Activated CD4-positive, alpha-beta T cell treated with anti-CD3 and anti-CD28 coated beads, Interleukin-2, amount 10 ng/mL, durations not matched to agents 24 days and 14 days (primary cell): ENCODE results near the gene DDX1. TPM values are rescaled to one million over a fixed set of nuclear protein-coding genes. Genes with fewer than 3 reads are reported as not detected.

Experiments
- DNase-seq: peaks from one replicate; pipeline ENCODE4 v3.0.0; 2022
- H3K27ac Mint-ChIP-seq: one replicate; pipeline ENCODE4 v1.8.0; 2022; ENCODE audit warnings: mild to moderate bottlenecking, mixed read lengths
- H3K27me3 Mint-ChIP-seq: one replicate; pipeline ENCODE4 v1.8.0; 2022; ENCODE audit warnings: mixed read lengths
- H3K36me3 Mint-ChIP-seq: one replicate; pipeline ENCODE4 v1.8.0; 2022; ENCODE audit warnings: low read depth, mild to moderate bottlenecking, mixed read lengths
- H3K4me1 Mint-ChIP-seq: one replicate; pipeline ENCODE4 v1.8.0; 2021; ENCODE audit warnings: mixed read lengths
- H3K4me3 Mint-ChIP-seq: one replicate; pipeline ENCODE4 v1.8.0; 2022; ENCODE audit warnings: mild to moderate bottlenecking, moderate library complexity, mixed read lengths
- H3K9me3 Mint-ChIP-seq: one replicate; pipeline ENCODE4 v1.8.0; 2021; ENCODE audit warnings: mixed read lengths
- intact Hi-C: fragments of 100-400 bp; cut with micrococcal nuclease; formaldehyde crosslinking; loops from one replicate; pipeline ENCODE4 v1.15.1; 2023
- total RNA-seq: library from RNA; stranded (reverse); gene quantifications from 2 replicates; pipeline ENCODE4 v1.2.3, GENCODE V29; 2022

The DDX1 gene
- total RNA-seq, 1 donor from 2014 or later = 116 TPM

- no peak overlapping the region for H3K4me3 Mint-ChIP-seq
- no peaks in the 10 kb centered on the region for H3K36me3 Mint-ChIP-seq
- peaks cover 11% of the 10 kb centered on the region for H3K27me3 Mint-ChIP-seq
- intact Hi-C loops = no loop called here
- H3K4me1 Mint-ChIP-seq = no peaks in the 10 kb centered on the region
- no peak overlapping the region for H3K27ac Mint-ChIP-seq
- no peaks in the 10 kb centered on the region for H3K9me3 Mint-ChIP-seq
- DNase-seq = no peak
Measured at GRCh38 chr2:15570104-15570503, 21.6 kb upstream of the DDX1 start.

GRCh38 chr2:15571729-15572128 lies 19.9 kb upstream of the DDX1 start:
- no peak for DNase-seq
- H3K4me3 Mint-ChIP-seq = no peak overlapping the region
- intact Hi-C loops = no loop called here
- H3K36me3 Mint-ChIP-seq = no peaks in the 10 kb centered on the region
- H3K9me3 Mint-ChIP-seq = no peaks in the 10 kb centered on the region
- H3K27me3 Mint-ChIP-seq = peaks cover 10% of the 10 kb centered on the region
- no peak overlapping the region for H3K27ac Mint-ChIP-seq
- H3K4me1 Mint-ChIP-seq = no peaks in the 10 kb centered on the region

GRCh38 chr2:15577071-15577735 lies 14.5 kb upstream of the DDX1 start:
- DNase-seq = peak; percentile 96
- Mint-ChIP-seq H3K36me3 (no peaks in the 10 kb centered on the region), H3K4me3 (no peak overlapping the region), H3K4me1 (no peaks in the 10 kb centered on the region), H3K27ac (no peak overlapping the region), H3K9me3 (no peaks in the 10 kb centered on the region), H3K27me3 (no peaks in the 10 kb centered on the region)
- intact Hi-C loops = loop anchor here (1.0 to 5.0 kb wide), 3 partner anchors 146 to 673 kb away; no protein-coding TSS in a partner anchor

- intact Hi-C loops = loop anchor here (5.0 kb wide), 1 partner anchor 437 kb away; no protein-coding TSS in a partner anchor
- Mint-ChIP-seq H3K27me3 (peaks cover 2% of the 10 kb centered on the region), H3K4me3 (no peak overlapping the region)
Measured at GRCh38 chr2:15579641-15580040, 12.0 kb upstream of the DDX1 start.

GRCh38 chr2:15580451-15580850 lies 11.2 kb upstream of the DDX1 start:
- intact Hi-C loops = no loop called here
- Mint-ChIP-seq H3K4me3 (no peak overlapping the region), H3K27ac (no peak overlapping the region), H3K4me1 (no peaks in the 10 kb centered on the region), H3K36me3 (no peaks in the 10 kb centered on the region), H3K9me3 (no peaks in the 10 kb centered on the region), H3K27me3 (peaks cover 2% of the 10 kb centered on the region)
- DNase-seq = no peak

More at GRCh38 chr2:15579641-15580040, 12.0 kb upstream of the DDX1 start:
- no peaks in the 10 kb centered on the region for H3K4me1 Mint-ChIP-seq
- no peak for DNase-seq
- no peak overlapping the region for H3K27ac Mint-ChIP-seq
- H3K36me3 Mint-ChIP-seq = no peaks in the 10 kb centered on the region
- H3K9me3 Mint-ChIP-seq = no peaks in the 10 kb centered on the region

- Mint-ChIP-seq H3K4me1 (no peaks in the 10 kb centered on the region), H3K36me3 (no peaks in the 10 kb centered on the region), H3K9me3 (no peaks in the 10 kb centered on the region), H3K27me3 (peaks cover 2% of the 10 kb centered on the region), H3K27ac (no peak overlapping the region), H3K4me3 (no peak overlapping the region)
- no peak for DNase-seq
- intact Hi-C loops = no loop called here
Measured at GRCh38 chr2:15582710-15583357, 8.8 kb upstream of the DDX1 start.

GRCh38 chr2:15583826-15584225 lies 7.8 kb upstream of the DDX1 start:
- intact Hi-C loops = no loop called here
- no peak for DNase-seq
- Mint-ChIP-seq H3K4me1 (no peaks in the 10 kb centered on the region), H3K36me3 (no peaks in the 10 kb centered on the region), H3K27me3 (peaks cover 2% of the 10 kb centered on the region), H3K27ac (no peak overlapping the region), H3K9me3 (no peaks in the 10 kb centered on the region), H3K4me3 (no peak overlapping the region)

- Mint-ChIP-seq H3K4me3 (no peak overlapping the region), H3K27me3 (peaks cover 2% of the 10 kb centered on the region), H3K36me3 (no peaks in the 10 kb centered on the region), H3K27ac (no peak overlapping the region), H3K4me1 (no peaks in the 10 kb centered on the region), H3K9me3 (no peaks in the 10 kb centered on the region)
- DNase-seq = no peak
- intact Hi-C loops = no loop called here
Measured at GRCh38 chr2:15584316-15584715, 7.4 kb upstream of the DDX1 start.

GRCh38 chr2:15584767-15585469 lies 6.8 kb upstream of the DDX1 start:
- Mint-ChIP-seq H3K27me3 (peaks cover 2% of the 10 kb centered on the region), H3K27ac (no peak overlapping the region), H3K9me3 (no peaks in the 10 kb centered on the region), H3K36me3 (no peaks in the 10 kb centered on the region), H3K4me3 (no peak overlapping the region), H3K4me1 (no peaks in the 10 kb centered on the region)
- intact Hi-C loops = no loop called here
- DNase-seq = no peak

- intact Hi-C loops = no loop called here
- Mint-ChIP-seq H3K4me3 (no peak overlapping the region), H3K4me1 (peaks cover 14% of the 10 kb centered on the region), H3K27me3 (peaks cover 2% of the 10 kb centered on the region), H3K36me3 (peaks cover 7% of the 10 kb centered on the region), H3K27ac (no peak overlapping the region), H3K9me3 (no peaks in the 10 kb centered on the region)
- DNase-seq = peak; percentile 71
Measured at GRCh38 chr2:15588329-15588919, 3.2 kb upstream of the DDX1 start.

GRCh38 chr2:15591373-15591691 lies 336 bp upstream of the DDX1 start:
- H3K27ac Mint-ChIP-seq = peak overlapping the region; percentile 89
- H3K4me3 Mint-ChIP-seq = peak overlapping the region; percentile 89
- intact Hi-C loops = loop anchor here (1.0 to 10.0 kb wide), 3 partner anchors 30 to 449 kb away; partner anchors contain the start of gene NBAS
- H3K27me3 Mint-ChIP-seq = no peaks in the 10 kb centered on the region
- peaks cover 25% of the 10 kb centered on the region for H3K4me1 Mint-ChIP-seq
- H3K36me3 Mint-ChIP-seq = peaks cover 27% of the 10 kb centered on the region
- H3K9me3 Mint-ChIP-seq = no peaks in the 10 kb centered on the region
- DNase-seq = no peak

GRCh38 chr2:15593327-15593705 lies 1.6 kb downstream of the DDX1 start:
- DNase-seq = no peak
- intact Hi-C loops = loop anchor here (10.0 kb wide), 1 partner anchor 419 kb away; no protein-coding TSS in a partner anchor
- Mint-ChIP-seq H3K9me3 (no peaks in the 10 kb centered on the region), H3K36me3 (peaks cover 39% of the 10 kb centered on the region), H3K4me3 (peak overlapping the region; percentile 89), H3K27ac (peak overlapping the region; percentile 62), H3K4me1 (peaks cover 26% of the 10 kb centered on the region), H3K27me3 (no peaks in the 10 kb centered on the region)

- Mint-ChIP-seq H3K27me3 (no peaks in the 10 kb centered on the region), H3K9me3 (no peaks in the 10 kb centered on the region), H3K27ac (no peak overlapping the region), H3K4me3 (no peak overlapping the region), H3K4me1 (peaks cover 26% of the 10 kb centered on the region), H3K36me3 (peaks cover 43% of the 10 kb centered on the region)
- intact Hi-C loops = loop anchor here (10.0 kb wide), 1 partner anchor 420 kb away; no protein-coding TSS in a partner anchor
- DNase-seq = no peak
Measured at GRCh38 chr2:15594291-15595256, 2.9 kb downstream of the DDX1 start.
